IgD-negative memory B cell (primary cell): ENCODE measurements around the gene P4HA3. TPM values are rescaled to one million over a fixed set of nuclear protein-coding genes. Genes with fewer than 3 reads are reported as not detected.

Experiments used
- H3K27ac Mint-ChIP-seq, 3 donors: one replicate each; pipeline ENCODE4 v1.8.0; 2020 to 2022; ENCODE audit warnings: mild to moderate bottlenecking in 3 of 3, mixed read lengths in 3 of 3, moderate library complexity in 1 of 3
- H3K27me3 Mint-ChIP-seq: one replicate; pipeline ENCODE4 v1.8.0; 2021; ENCODE audit warnings: mixed read lengths
- H3K36me3 Mint-ChIP-seq: one replicate; pipeline ENCODE4 v1.8.0; 2020; ENCODE audit warnings: mild to moderate bottlenecking, mixed read lengths
- H3K4me1 Mint-ChIP-seq, 3 donors: one replicate each; pipeline ENCODE4 v1.8.0; 2020 to 2022; ENCODE audit warnings: mixed read lengths in 3 of 3, mild to moderate bottlenecking in 1 of 3
- H3K4me3 Mint-ChIP-seq, 4 donors: one replicate each; pipeline ENCODE4 v1.8.0; 2020 to 2022; ENCODE audit warnings: mild to moderate bottlenecking in 4 of 4, mixed read lengths in 4 of 4, moderate library complexity in 3 of 4
- H3K9me3 Mint-ChIP-seq, 3 donors: one replicate each; pipeline ENCODE4 v1.8.0; 2020 to 2021; ENCODE audit warnings: mixed read lengths in 3 of 3, mild to moderate bottlenecking in 1 of 3
- polyA plus RNA-seq: library from polyadenylated mRNA; unstranded; fragments of 300-500 nt; fragmentation: Illumina TruSeq; gene quantifications from one replicate; pipeline ENCODE4 v1.2.3, GENCODE V29; 2021

P4HA3 gene
- polyA plus RNA-seq, 1 donor from 2014 or later, result not detected

DNA sequence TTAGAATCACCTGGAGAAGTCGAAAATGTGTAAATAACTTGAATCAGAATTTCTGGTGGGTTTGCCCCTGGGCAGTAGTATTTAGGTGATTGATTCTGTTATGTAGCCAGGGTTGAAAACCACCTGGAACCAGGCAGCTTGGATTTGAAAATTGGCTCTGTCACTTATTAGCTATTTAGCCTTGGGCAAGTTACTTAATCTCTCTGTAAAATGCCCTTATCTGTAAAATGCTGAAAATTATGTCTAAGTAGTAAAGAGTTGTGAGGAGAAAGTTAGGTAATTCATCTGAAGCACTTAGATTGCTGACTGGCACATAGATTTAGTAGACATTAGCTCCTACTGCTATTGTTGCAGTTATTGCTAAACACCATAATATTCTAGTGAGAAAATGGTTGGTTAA lies 91.1 kb downstream of the P4HA3 start:
- Mint-ChIP-seq H3K27ac (no peak overlapping the region), H3K36me3 (peaks cover 7% of the 10 kb centered on the region), H3K27me3 (no peaks in the 10 kb centered on the region), H3K9me3 (no peaks in the 10 kb centered on the region), H3K4me1 (no peaks in the 10 kb centered on the region), H3K4me3 (no peak overlapping the region)

Other genes with a start within 250 kb of the P4HA3 start
- 7.5 TPM for gene C2CD3, start 140.6 kb downstream of the P4HA3 start, polyA plus RNA-seq
- gene PPME1, start 140.4 kb downstream of the P4HA3 start, polyA plus RNA-seq, result 8.7 TPM
- 5.2 TPM for gene PGM2L1, start 86.8 kb upstream of the P4HA3 start, polyA plus RNA-seq
- not detected for gene KCNE3, start 155.9 kb upstream of the P4HA3 start, polyA plus RNA-seq
- 15.6 TPM for gene LIPT2, start 182.1 kb upstream of the P4HA3 start, polyA plus RNA-seq